ENCODE data around the gene GINS3.

GRCh38 chr16:58366247-58367031 lies 25.8 kb upstream of the GINS3 start:
- no peak for TF ChIP-seq POLR2A (IDR thresholded peaks at IDR 0.05)
- no peak for TF ChIP-seq CTCF (IDR thresholded peaks at IDR 0.05)

Measured in stomach (tissue), 4 donors.